Natural killer cell (primary cell): Measurements from ENCODE around the gene MPZL1. TPM values are rescaled to one million over a fixed set of nuclear protein-coding genes. Genes with fewer than 3 reads are reported as not detected.

Experiments used
- ATAC-seq, 3 donors: fragments of 150-1000 bp in 2 of 3; fragments of 200-7000 bp in 1 of 3; cut with Tn5 transposase; 1 replicate in 1 of 3; 2 replicates in 2 of 3; pipeline ENCODE4 v1.10.0; 2021; ENCODE audit warnings: mild to moderate bottlenecking in 2 of 3, moderate library complexity in 2 of 3
- DNase-seq, 2 donors: peaks; one replicate each; pipeline versions ENCODE4 v3.0.0 to v3.0.0-alpha.2; 2013 to 2021; ENCODE audit warnings: mixed read lengths in 1 of 2
- H3K27ac ChIP-seq: one replicate; pipeline ENCODE4 v1.5.1; 2013; ENCODE audit warnings: mild to moderate bottlenecking, low read length
- H3K27me3 ChIP-seq: one replicate; pipeline ENCODE4 v1.6.1; 2013; ENCODE audit warnings: low read length; ENCODE audit not compliant: control insufficient read depth, insufficient read depth
- H3K36me3 ChIP-seq: one replicate; pipeline ENCODE4 v1.6.1; 2013; ENCODE audit warnings: low read length; ENCODE audit not compliant: control insufficient read depth, insufficient read depth
- H3K4me1 ChIP-seq: one replicate; pipeline ENCODE4 v1.6.1; 2013; ENCODE audit warnings: low read length; ENCODE audit not compliant: control insufficient read depth, insufficient read depth
- H3K4me3 ChIP-seq: one replicate; pipeline ENCODE4 v1.5.1; 2013; ENCODE audit warnings: low read length
- H3K9me3 ChIP-seq: one replicate; pipeline ENCODE4 v1.6.1; 2013; ENCODE audit warnings: low read length; ENCODE audit not compliant: control insufficient read depth, insufficient read depth
- H3K27ac Mint-ChIP-seq, 2 donors: one replicate each; pipeline ENCODE4 v1.8.0; 2022; ENCODE audit warnings: mild to moderate bottlenecking in 2 of 2, mixed read lengths in 2 of 2, moderate library complexity in 1 of 2
- H3K27me3 Mint-ChIP-seq, 2 donors: one replicate each; pipeline ENCODE4 v1.8.0; 2022; ENCODE audit warnings: low read depth in 2 of 2, mixed read lengths in 2 of 2
- H3K36me3 Mint-ChIP-seq: one replicate; pipeline ENCODE4 v1.8.0; 2022; ENCODE audit warnings: mixed read lengths
- H3K4me1 Mint-ChIP-seq, 2 donors: one replicate each; pipeline ENCODE4 v1.8.0; 2022; ENCODE audit warnings: mixed read lengths in 2 of 2
- H3K4me3 Mint-ChIP-seq: one replicate; pipeline ENCODE4 v1.8.0; 2022; ENCODE audit warnings: mild to moderate bottlenecking, moderate library complexity, mixed read lengths
- H3K9me3 Mint-ChIP-seq, 2 donors: one replicate each; pipeline ENCODE4 v1.8.0; 2022; ENCODE audit warnings: mixed read lengths in 2 of 2
- CTCF ChIP-seq: fragments of 200-600 bp; IDR thresholded peaks from one replicate; pipeline ENCODE4 v1.8.0; 2022; ENCODE audit warnings: antibody characterized with exemption
- WGBS: methylation state at CpG from one replicate; pipeline ENCODE4 v1.1.7; 2013; ENCODE audit warnings: missing lambda C conversion rate; ENCODE audit not compliant: insufficient coverage; 5-methylcytosine and 5-hydroxymethylcytosine counted together
- intact Hi-C: fragments of 100-400 bp; cut with micrococcal nuclease; formaldehyde crosslinking; loops from one replicate; pipeline ENCODE4 v1.14.2; 2022
- total RNA-seq, 4 donors: library from RNA; stranded (reverse); fragments of 120-200 nt in 1 of 4; gene quantifications; one replicate each; pipeline versions ENCODE4 v1.2.3 to v1.2.4, GENCODE V29; 2013 to 2022

MPZL1 gene
- total RNA-seq, 3 donors from 2014 or later (not counting 1 experiment from before 2014, with no cell fraction given) = 3.4 to 4.6 (median 4.0) TPM

GRCh38 chr1:167776151-167776550 lies 54.4 kb downstream of the MPZL1 start:
- Mint-ChIP-seq H3K4me1 (no peaks in the 10 kb centered on the region), H3K27me3 (peaks cover 3 to 7% of the 10 kb centered on the region in 2 donors), H3K36me3 (no peaks in the 10 kb centered on the region), H3K9me3 (peaks cover 0 to 2% of the 10 kb centered on the region in 2 donors), H3K4me3 (no peak overlapping the region), H3K27ac (no peak overlapping the region)
- H3K27ac ChIP-seq = no peak overlapping the region
- no peaks in the 10 kb centered on the region for H3K27me3 ChIP-seq
- ATAC-seq (no peak), DNase-seq (no peak)
- H3K4me3 ChIP-seq = no peak overlapping the region
- no peaks in the 10 kb centered on the region for H3K36me3 ChIP-seq
- intact Hi-C loops = no loop called here
- WGBS = 100% methylated on average over 1 of the region's 1 CpG
- no peak for TF ChIP-seq CTCF
- H3K9me3 ChIP-seq = no peaks in the 10 kb centered on the region
- H3K4me1 ChIP-seq = no peaks in the 10 kb centered on the region

GRCh38 chr1:167776616-167777268 lies 55.0 kb downstream of the MPZL1 start:
- intact Hi-C loops = no loop called here
- TF ChIP-seq CTCF = no peak
- Mint-ChIP-seq H3K9me3 (peaks cover 0 to 2% of the 10 kb centered on the region in 2 donors), H3K36me3 (no peaks in the 10 kb centered on the region), H3K4me1 (no peaks in the 10 kb centered on the region), H3K27ac (no peak overlapping the region), H3K27me3 (peaks cover 3 to 7% of the 10 kb centered on the region in 2 donors), H3K4me3 (no peak overlapping the region)
- ATAC-seq (no peak), DNase-seq (no peak)
- H3K4me1 ChIP-seq = no peaks in the 10 kb centered on the region
- no peaks in the 10 kb centered on the region for H3K27me3 ChIP-seq
- no peak overlapping the region for H3K4me3 ChIP-seq
- no peaks in the 10 kb centered on the region for H3K36me3 ChIP-seq
- 81% methylated on average over 1 of the region's 1 CpG for WGBS
- no peaks in the 10 kb centered on the region for H3K9me3 ChIP-seq
- no peak overlapping the region for H3K27ac ChIP-seq

- Mint-ChIP-seq H3K9me3 (peaks cover 0 to 2% of the 10 kb centered on the region in 2 donors), H3K27me3 (peaks cover 3 to 8% of the 10 kb centered on the region in 2 donors), H3K4me1 (no peaks in the 10 kb centered on the region), H3K27ac (no peak overlapping the region), H3K4me3 (no peak overlapping the region), H3K36me3 (no peaks in the 10 kb centered on the region)
- no peak for TF ChIP-seq CTCF
- H3K9me3 ChIP-seq = no peaks in the 10 kb centered on the region
- no peaks in the 10 kb centered on the region for H3K4me1 ChIP-seq
- no peak for DNase-seq
- WGBS = 84% methylated on average over 5 of the region's 5 CpGs
- no peak overlapping the region for H3K27ac ChIP-seq
- H3K4me3 ChIP-seq = no peak overlapping the region
- ATAC-seq = no peak
- H3K27me3 ChIP-seq = no peaks in the 10 kb centered on the region
- H3K36me3 ChIP-seq = no peaks in the 10 kb centered on the region
- intact Hi-C loops = no loop called here
Measured at GRCh38 chr1:167777269-167777650, 55.5 kb downstream of the MPZL1 start.

- Mint-ChIP-seq H3K9me3 (peaks cover 0 to 2% of the 10 kb centered on the region in 2 donors), H3K4me3 (no peak overlapping the region), H3K27me3 (peaks cover 6 to 21% of the 10 kb centered on the region in 2 donors), H3K36me3 (no peaks in the 10 kb centered on the region), H3K4me1 (peaks cover 0 to 5% of the 10 kb centered on the region in 2 donors), H3K27ac (no peak overlapping the region)
- no peak for DNase-seq
- intact Hi-C loops = no loop called here
- Histone ChIP-seq H3K9me3 (no peaks in the 10 kb centered on the region), H3K4me3 (no peak overlapping the region), H3K36me3 (no peaks in the 10 kb centered on the region), H3K27me3 (no peaks in the 10 kb centered on the region), H3K27ac (no peak overlapping the region), H3K4me1 (no peaks in the 10 kb centered on the region)
- WGBS = no CpG with 5 or more reads among the region's 2 CpGs
- TF ChIP-seq CTCF = no peak
- no peak for ATAC-seq
Measured at GRCh38 chr1:167781558-167781957, 59.8 kb downstream of the MPZL1 start.
